HG03103 (cell line): ENCODE data around the gene TBL1X.

Source experiments
- ATAC-seq: cut with Tn5 transposase; IDR thresholded peaks from one replicate; pipeline ENCODE4 v1.9.1; 2021; ENCODE audit warnings: low read depth; ENCODE audit not compliant: unreplicated experiment

TBL1X gene

GRCh38 chrX:9493936-9494335, 29.1 kb downstream of the TBL1X start:
- no peak for ATAC-seq

GRCh38 chrX:9494771-9495170, 29.9 kb downstream of the TBL1X start:
- ATAC-seq = no peak

- no peak for ATAC-seq
These were observed 30.6 kb downstream of the TBL1X start for GRCh38 chrX:9495496-9495895.

- no peak for ATAC-seq
These were observed 33.4 kb downstream of the TBL1X start for GRCh38 chrX:9498236-9498635.

GRCh38 chrX:9500584-9500983, 35.7 kb downstream of the TBL1X start:
- no peak for ATAC-seq

- no peak for ATAC-seq
These were observed 36.5 kb downstream of the TBL1X start for GRCh38 chrX:9501362-9501761.

GRCh38 chrX:9503261-9503660, 38.4 kb downstream of the TBL1X start:
- no peak for ATAC-seq

GRCh38 chrX:9510366-9510765, 45.5 kb downstream of the TBL1X start:
- ATAC-seq = no peak

- ATAC-seq = no peak
These were observed 46.1 kb downstream of the TBL1X start for GRCh38 chrX:9510980-9511379.

GRCh38 chrX:9515489-9515888, 50.6 kb downstream of the TBL1X start:
- ATAC-seq = no peak

- ATAC-seq = no peak
These were observed 51.2 kb downstream of the TBL1X start for GRCh38 chrX:9515973-9516538.

- no peak for ATAC-seq
These were observed 51.8 kb downstream of the TBL1X start for GRCh38 chrX:9516635-9517034.

- ATAC-seq = no peak
These were observed 53.2 kb downstream of the TBL1X start for GRCh38 chrX:9518051-9518450.

GRCh38 chrX:9518889-9519288, 54.0 kb downstream of the TBL1X start:
- ATAC-seq = no peak

GRCh38 chrX:9519546-9520216, 54.8 kb downstream of the TBL1X start:
- ATAC-seq = no peak

- no peak for ATAC-seq
These were observed 55.3 kb downstream of the TBL1X start for GRCh38 chrX:9520217-9520590.

- ATAC-seq = no peak
These were observed 57.7 kb downstream of the TBL1X start for GRCh38 chrX:9522378-9523155.

- peak; percentile 52 for ATAC-seq
These were observed 60.8 kb downstream of the TBL1X start for GRCh38 chrX:9525511-9526248.

GRCh38 chrX:9526965-9527364, 62.1 kb downstream of the TBL1X start:
- no peak for ATAC-seq

- ATAC-seq = no peak
These were observed 63.6 kb downstream of the TBL1X start for GRCh38 chrX:9528498-9528897.

- ATAC-seq = no peak
These were observed 64.4 kb downstream of the TBL1X start for GRCh38 chrX:9529223-9529622.
